ENCODE results near the gene PISD.
"Not testable (repeated sequence)": the region's sequence is repeated elsewhere in the genome, so short reads cannot be mapped to it uniquely, and the experiment has no call there.

PISD gene

GRCh38 chr22:31676700-31677099 lies 14.7 kb upstream of the PISD start:
- Mint-ChIP-seq H3K4me3 (peak overlapping the region; percentile 87), H3K36me3 (peaks cover 3% of the 10 kb centered on the region), H3K4me1 (peaks cover 20% of the 10 kb centered on the region), H3K27me3 (peaks cover 4% of the 10 kb centered on the region), H3K27ac (peak overlapping the region; percentile 92), H3K9me3 (no peaks in the 10 kb centered on the region)
- CTCF ChIA-PET, result interaction anchor here (0.7 to 1.7 kb wide), 5 partner anchors 9 to 293 kb away, joined by 3 to 20 read pairs (median 3); no protein-coding TSS in a partner anchor
- DNase-seq, result peak; percentile 96

- peaks cover 16% of the 10 kb centered on the region for H3K4me1 Mint-ChIP-seq
- CTCF ChIA-PET, result interaction anchor here (0.6 to 1.2 kb wide), 2 partner anchors 9 to 514 kb away, joined by 3 to 4 read pairs; partner anchors contain the start of gene RNF185
- not testable (repeated sequence) for H3K27me3 Mint-ChIP-seq, H3K36me3 Mint-ChIP-seq, H3K27ac Mint-ChIP-seq, H3K9me3 Mint-ChIP-seq, H3K4me3 Mint-ChIP-seq, DNase-seq
Observed at GRCh38 chr22:31674219-31674618, 12.2 kb upstream of the PISD start.

- H3K27ac Mint-ChIP-seq, H3K9me3 Mint-ChIP-seq, H3K36me3 Mint-ChIP-seq, H3K4me3 Mint-ChIP-seq, DNase-seq: not testable (repeated sequence)
- Mint-ChIP-seq H3K27me3 (peaks cover 11% of the 10 kb centered on the region), H3K4me1 (peaks cover 11% of the 10 kb centered on the region)
- CTCF ChIA-PET, result interaction anchor here (0.6 to 4.9 kb wide), 4 partner anchors 81 to 732 kb away, joined by 3 to 22 read pairs (median 4); partner anchors contain the start of gene PRR14L
Observed at GRCh38 chr22:31668849-31669248, 6.8 kb upstream of the PISD start.

- H3K4me3 Mint-ChIP-seq, result peak overlapping the region; percentile 99
- H3K9me3 Mint-ChIP-seq, result no peaks in the 10 kb centered on the region
- peaks cover 2% of the 10 kb centered on the region for H3K36me3 Mint-ChIP-seq
- CTCF ChIA-PET, result interaction anchor here (0.8 to 5.9 kb wide), 6 partner anchors 30 to 315 kb away, joined by 3 to 55 read pairs (median 3); partner anchors contain the start of gene DEPDC5
- no peak for DNase-seq
- H3K27me3 Mint-ChIP-seq, result peaks cover 6% of the 10 kb centered on the region
- peak overlapping the region; percentile 96 for H3K27ac Mint-ChIP-seq
- peaks cover 38% of the 10 kb centered on the region for H3K4me1 Mint-ChIP-seq
Observed at GRCh38 chr22:31662668-31663037, 638 bp upstream of the PISD start.

- H3K4me3 Mint-ChIP-seq, result peak overlapping the region; percentile 99
- H3K27me3 Mint-ChIP-seq, H3K9me3 Mint-ChIP-seq, H3K36me3 Mint-ChIP-seq: not testable (repeated sequence)
- peak overlapping the region; percentile 96 for H3K27ac Mint-ChIP-seq
- peak; percentile 33 for DNase-seq
- peaks cover 38% of the 10 kb centered on the region for H3K4me1 Mint-ChIP-seq
- CTCF ChIA-PET, result interaction anchor here (1.8 to 5.9 kb wide), 2 partner anchors 104 to 309 kb away, joined by 5 to 55 read pairs; no protein-coding TSS in a partner anchor
Observed at GRCh38 chr22:31660860-31661341, 1.1 kb downstream of the PISD start.

- H3K27me3 Mint-ChIP-seq, result no peaks in the 10 kb centered on the region
- H3K4me1 Mint-ChIP-seq, result peaks cover 30% of the 10 kb centered on the region
Observed at GRCh38 chr22:31659246-31659645, 2.8 kb downstream of the PISD start.

GRCh38 chr22:31654408-31654807 lies 7.6 kb downstream of the PISD start:
- Mint-ChIP-seq H3K4me3 (no peak overlapping the region), H3K4me1 (peaks cover 7% of the 10 kb centered on the region), H3K36me3 (peaks cover 2% of the 10 kb centered on the region), H3K27ac (no peak overlapping the region), H3K9me3 (no peaks in the 10 kb centered on the region), H3K27me3 (no peaks in the 10 kb centered on the region)
- CTCF ChIA-PET, result interaction anchor here (1.0 kb wide), 1 partner anchor 11 kb away, joined by 3 read pairs; no protein-coding TSS in a partner anchor
- DNase-seq, result no peak

More at GRCh38 chr22:31659246-31659645, 2.8 kb downstream of the PISD start:
- no peak overlapping the region for H3K27ac Mint-ChIP-seq
- H3K9me3 Mint-ChIP-seq, result no peaks in the 10 kb centered on the region
- CTCF ChIA-PET, result no interaction called here
- H3K36me3 Mint-ChIP-seq, result peaks cover 2% of the 10 kb centered on the region
- DNase-seq, result no peak
- no peak overlapping the region for H3K4me3 Mint-ChIP-seq

DNA sequence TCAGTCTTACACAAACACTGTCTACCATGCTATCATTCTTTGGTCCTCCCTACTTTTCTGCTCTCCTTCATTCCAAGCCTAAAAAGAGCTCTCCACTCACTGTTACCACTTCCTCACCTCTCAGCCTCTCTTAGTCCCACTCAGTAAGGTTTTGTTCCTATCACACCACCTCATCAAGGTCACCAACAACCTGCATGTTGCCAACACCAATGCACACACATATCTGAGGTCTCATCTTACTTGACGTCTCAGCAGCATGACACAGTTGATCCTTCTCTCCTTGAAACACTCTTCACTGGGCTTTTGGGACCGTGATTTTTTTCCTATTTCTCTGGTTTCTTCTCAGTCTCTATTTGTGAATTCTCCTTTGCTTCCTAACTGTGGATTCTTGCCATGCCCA lies 8.1 kb downstream of the PISD start:
- no peak overlapping the region for H3K27ac Mint-ChIP-seq
- CTCF ChIA-PET, result interaction anchor here (1.0 kb wide), 1 partner anchor 12 kb away, joined by 3 read pairs; no protein-coding TSS in a partner anchor
- H3K4me1 Mint-ChIP-seq, result peaks cover 7% of the 10 kb centered on the region

GRCh38 chr22:31652911-31653684 lies 8.9 kb downstream of the PISD start:
- Mint-ChIP-seq H3K36me3 (peaks cover 10% of the 10 kb centered on the region), H3K9me3 (no peaks in the 10 kb centered on the region), H3K4me1 (peaks cover 7% of the 10 kb centered on the region), H3K27me3 (no peaks in the 10 kb centered on the region), H3K27ac (no peak overlapping the region), H3K4me3 (no peak overlapping the region)
- DNase-seq, result no peak
- CTCF ChIA-PET, result interaction anchor here (1.0 kb wide), 2 partner anchors 8 to 12 kb away, joined by 3 read pairs; no protein-coding TSS in a partner anchor

More for the DNA sequence above, 8.1 kb downstream of the PISD start:
- Mint-ChIP-seq H3K27me3 (no peaks in the 10 kb centered on the region), H3K4me3 (no peak overlapping the region), H3K36me3 (peaks cover 6% of the 10 kb centered on the region), H3K9me3 (no peaks in the 10 kb centered on the region)
- no peak for DNase-seq

- DNase-seq, result no peak
- Mint-ChIP-seq H3K27ac (no peak overlapping the region), H3K27me3 (no peaks in the 10 kb centered on the region), H3K4me1 (peaks cover 7% of the 10 kb centered on the region), H3K9me3 (no peaks in the 10 kb centered on the region), H3K36me3 (peaks cover 12% of the 10 kb centered on the region), H3K4me3 (no peak overlapping the region)
- CTCF ChIA-PET, result no interaction called here
Observed at GRCh38 chr22:31652088-31652487, 9.9 kb downstream of the PISD start.

GRCh38 chr22:31651664-31652063 lies 10.4 kb downstream of the PISD start:
- H3K27ac Mint-ChIP-seq, result no peak overlapping the region
- CTCF ChIA-PET, result no interaction called here
- peaks cover 8% of the 10 kb centered on the region for H3K4me1 Mint-ChIP-seq
- H3K4me3 Mint-ChIP-seq, result no peak overlapping the region
- no peak for DNase-seq
- H3K27me3 Mint-ChIP-seq, result no peaks in the 10 kb centered on the region
- H3K9me3 Mint-ChIP-seq, result no peaks in the 10 kb centered on the region
- H3K36me3 Mint-ChIP-seq, result peaks cover 16% of the 10 kb centered on the region

DNA sequence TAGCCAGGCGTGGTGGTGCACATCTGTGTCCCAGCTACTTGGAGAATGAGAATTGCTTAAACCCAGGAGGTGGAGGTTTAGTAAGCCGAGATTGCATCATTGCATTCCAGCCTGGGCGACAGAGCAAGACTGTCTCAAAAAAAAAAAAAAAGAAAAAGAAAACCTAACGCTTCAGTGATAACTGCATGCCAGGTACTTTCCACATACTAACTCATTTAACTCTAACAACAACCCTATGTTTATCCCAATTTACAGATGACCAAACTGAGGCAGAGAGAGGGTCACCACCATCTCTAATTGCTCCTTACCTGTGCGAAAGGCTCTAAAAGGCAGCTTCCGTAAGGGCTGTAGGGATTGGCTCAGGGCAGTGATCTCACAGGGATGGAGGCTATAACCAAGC lies 11.6 kb downstream of the PISD start:
- CTCF ChIA-PET, result interaction anchor here (0.6 kb wide), 1 partner anchor 16 kb away, joined by 3 read pairs; no protein-coding TSS in a partner anchor
- Mint-ChIP-seq H3K27ac (no peak overlapping the region), H3K36me3 (peaks cover 18% of the 10 kb centered on the region), H3K4me3 (no peak overlapping the region), H3K9me3 (no peaks in the 10 kb centered on the region), H3K4me1 (peaks cover 12% of the 10 kb centered on the region), H3K27me3 (no peaks in the 10 kb centered on the region)
- no peak for DNase-seq

DNA sequence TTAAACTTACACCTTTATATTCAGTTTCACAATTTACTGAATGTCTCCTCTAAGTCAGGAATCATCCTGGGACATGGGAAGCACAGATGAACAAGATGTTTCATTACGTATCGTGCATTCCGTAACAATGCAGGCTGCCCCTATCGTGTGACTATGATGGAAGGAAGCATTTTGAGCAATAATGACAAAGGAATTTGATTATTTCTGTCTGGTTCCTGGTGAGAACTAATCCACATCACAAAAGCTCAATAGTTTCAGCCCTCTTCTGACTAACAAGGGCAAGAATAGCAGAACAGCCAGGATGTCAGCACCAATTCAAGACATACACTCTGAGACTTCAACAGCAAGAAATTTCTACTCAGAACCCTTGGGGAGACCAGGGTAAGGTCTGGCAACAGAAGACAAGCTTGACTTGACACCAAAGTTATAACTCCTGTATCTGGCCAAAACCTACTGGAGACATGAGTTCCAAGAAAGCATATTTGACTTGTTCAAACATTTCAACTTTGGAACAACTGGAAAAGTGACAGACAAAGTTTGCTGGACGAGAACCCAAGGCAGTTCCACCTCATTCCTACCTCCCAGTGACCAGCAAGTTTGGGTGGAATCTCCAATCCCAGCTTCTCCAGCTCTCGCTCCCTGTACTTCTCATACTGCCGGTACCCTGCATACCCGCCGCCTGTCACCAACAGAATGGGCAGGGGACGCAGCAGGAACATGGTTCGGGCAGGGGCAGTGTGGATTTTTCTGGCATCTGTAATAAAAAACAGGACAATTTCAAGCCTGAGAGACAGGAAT lies 14.3 kb downstream of the PISD start:
- Mint-ChIP-seq H3K27me3 (no peaks in the 10 kb centered on the region), H3K36me3 (peaks cover 24% of the 10 kb centered on the region), H3K4me1 (peaks cover 11% of the 10 kb centered on the region), H3K9me3 (no peaks in the 10 kb centered on the region), H3K4me3 (no peak overlapping the region), H3K27ac (no peak overlapping the region)
- DNase-seq, result no peak
- CTCF ChIA-PET, result no interaction called here

- Mint-ChIP-seq H3K4me3 (no peak overlapping the region), H3K9me3 (no peaks in the 10 kb centered on the region), H3K27me3 (no peaks in the 10 kb centered on the region), H3K4me1 (peaks cover 11% of the 10 kb centered on the region), H3K27ac (no peak overlapping the region), H3K36me3 (peaks cover 24% of the 10 kb centered on the region)
- CTCF ChIA-PET, result no interaction called here
- DNase-seq, result no peak
Observed at GRCh38 chr22:31647066-31647465, 14.9 kb downstream of the PISD start.
